K562 (cell line): ENCODE data around the gene FAM120AOS. TPM values are rescaled to one million over a fixed set of nuclear protein-coding genes. Genes with fewer than 3 reads are reported as not detected.
A peak's percentile ranks its signal among the peaks of the same experiment; 100 is the strongest.

Experiments
- ATAC-seq: fragments of 200-7000 bp; cut with Tn5 transposase; 3 replicates; pipeline ENCODE4 v1.9.1; 2020; ENCODE audit warnings: moderate library complexity
- BruUV-seq: library from RNA; stranded (reverse); fragments of 400-500 nt; replicated peaks from 2 replicates; lab custom pipeline; 2021; lab: Mats Ljungman, UMichigan
- CTCF ChIA-PET: fragments of 300-600 bp; formaldehyde crosslinking; extraction: SDS; loops from one replicate; lab custom pipeline; 2021; ENCODE audit warnings: low intra/inter-chr PET ratio; lab: Yijun Ruan, JAX
- POLR2A ChIA-PET: fragments of 300-600, 350-650 bp; sonication (Branson Sonifier 250); formaldehyde crosslinking; extraction: SDS; loops from one replicate; lab custom pipeline; 2021; ENCODE audit warnings: antibody characterized with exemption, inconsistent platforms; lab: Yijun Ruan, JAX
- DNase-seq, 4 experiments: peaks; one replicate each; pipeline versions ENCODE4 v3.0.0 to v3.0.0-alpha.2; 2011 to 2018; ENCODE audit warnings: low spot score in 3 of 4, mixed read lengths in 3 of 4; ENCODE audit errors: extremely low read depth in 1 of 4
- FAIRE-seq: peaks from 2 replicates; lab custom pipeline; 2011; peaks lifted over from hg19 to GRCh38; lab: Jason Lieb, UNC
- H2AFZ ChIP-seq: 2 replicates; pipeline ENCODE4 v1.6.0; 2011; ENCODE audit warnings: low read depth, low read length, control low read depth, inconsistent platforms
- H3K27ac ChIP-seq: fragments of 200-600 bp; 3 replicates; pipeline ENCODE4 v1.8.0; 2011; ENCODE audit warnings: low read depth, mild to moderate bottlenecking, control low read depth, inconsistent platforms, low read length, moderate library complexity, mixed read lengths; ENCODE audit errors: extremely low read depth
- H3K27me3 ChIP-seq, 2 experiments: fragments of 300-600 bp in 1 of 2; 2 replicates in 1 of 2; 3 replicates in 1 of 2; pipeline versions ENCODE4 v1.6.0 to v1.8.0; 2011; ENCODE audit warnings: inconsistent platforms in 2 of 2, low read length in 2 of 2, mild to moderate bottlenecking in 1 of 2, mixed read lengths in 1 of 2, moderate library complexity in 1 of 2; ENCODE audit not compliant: control insufficient read depth in 2 of 2, insufficient read depth in 2 of 2
- H3K36me3 ChIP-seq: fragments of 300-600 bp; 3 replicates; pipeline ENCODE4 v1.8.0; 2011; ENCODE audit warnings: mild to moderate bottlenecking, low read length, inconsistent platforms; ENCODE audit not compliant: control insufficient read depth, insufficient read depth
- H3K4me1 ChIP-seq, 2 experiments: fragments of 200-600 bp in 1 of 2; replicated peaks in 1 of 2; 2 replicates in 1 of 2; 3 replicates in 1 of 2; pipeline versions ENCODE4 v1.5.1 to v1.8.0; 2011; ENCODE audit warnings: inconsistent platforms in 2 of 2, low read length in 2 of 2, mild to moderate bottlenecking in 1 of 2, mixed read lengths in 1 of 2, moderate library complexity in 1 of 2; ENCODE audit not compliant: control insufficient read depth in 2 of 2, insufficient read depth in 2 of 2
- H3K4me2 ChIP-seq: 2 replicates; pipeline ENCODE4 v1.6.1; 2011; ENCODE audit warnings: low read length, control low read depth, inconsistent platforms, mixed read lengths; ENCODE audit not compliant: insufficient read depth
- H3K4me3 ChIP-seq: fragments of 200-600 bp; sonication (generic), shearing (Covaris generic); 2 replicates; pipeline ENCODE4 v1.5.1; 2016; ENCODE audit warnings: control low read depth, inconsistent platforms
- H3K79me2 ChIP-seq: fragments of 200-600 bp; 3 replicates; pipeline ENCODE4 v1.8.0; 2011; ENCODE audit warnings: low read length, inconsistent platforms; ENCODE audit not compliant: control insufficient read depth, insufficient read depth
- H3K9ac ChIP-seq, 2 experiments: 2 replicates each; pipeline versions ENCODE4 v1.6.0 to v1.6.1; 2011; ENCODE audit warnings: low read depth in 2 of 2, low read length in 2 of 2, control low read depth in 1 of 2, inconsistent platforms in 1 of 2, mild to moderate bottlenecking in 1 of 2, mixed read lengths in 1 of 2; ENCODE audit not compliant: insufficient read depth in 1 of 2
- H3K9me1 ChIP-seq: one replicate; pipeline ENCODE4 v1.6.0; 2011; ENCODE audit warnings: inconsistent platforms, mild to moderate bottlenecking, low read length, moderate library complexity; ENCODE audit not compliant: control insufficient read depth, insufficient read depth
- H3K9me3 ChIP-seq: replicated peaks from 2 replicates; pipeline ENCODE4 v1.5.1; 2011; ENCODE audit warnings: low read depth, low read length, inconsistent platforms; ENCODE audit not compliant: control insufficient read depth, insufficient read depth
- H4K20me1 ChIP-seq: replicated peaks from 2 replicates; pipeline ENCODE4 v1.6.1; 2011; ENCODE audit warnings: low read length, inconsistent platforms, mixed read lengths; ENCODE audit not compliant: control insufficient read depth, insufficient read depth
- AFF4 ChIP-seq: sonication (generic); formaldehyde crosslinking; IDR thresholded peaks from 2 replicates; pipeline ENCODE4 v1.8.0; 2023; ENCODE audit warnings: mild to moderate bottlenecking, missing genetic modification reagents
- ARID3A ChIP-seq: IDR thresholded peaks from 2 replicates; pipeline ENCODE4 v1.6.1; 2012; ENCODE audit warnings: low read depth, low read length, improper control_type of control experiment, borderline replicate concordance
- C11orf30 ChIP-seq: fragments of 450-650 bp; IDR thresholded peaks from 2 replicates; pipeline ENCODE4 v1.6.1; 2016; ENCODE audit warnings: low read depth, mild to moderate bottlenecking
- E4F1 ChIP-seq: fragments of 250-450 bp; sonication (Bioruptor Pico); IDR thresholded peaks from 2 replicates; pipeline ENCODE4 v1.5.0; 2021; ENCODE audit warnings: mild to moderate bottlenecking, borderline replicate concordance
- GTF2E2 ChIP-seq: fragments of 200-800 bp; sonication (Bioruptor generic); IDR thresholded peaks from 2 replicates; pipeline ENCODE4 v1.6.1; 2016; ENCODE audit warnings: missing genetic modification characterization, missing compliant biosample characterization
- MAFF ChIP-seq: IDR thresholded peaks from 2 replicates; pipeline ENCODE4 v1.6.1; 2012; ENCODE audit warnings: low read length, improper control_type of control experiment
- MAFK ChIP-seq: IDR thresholded peaks from 2 replicates; pipeline ENCODE4 v1.6.1; 2011; ENCODE audit warnings: low read length, improper control_type of control experiment
- PCBP1 ChIP-seq: fragments of 200-400 bp; formaldehyde crosslinking; IDR thresholded peaks from 2 replicates; pipeline ENCODE4 v1.6.1; 2018; ENCODE audit warnings: mild to moderate bottlenecking, low read depth, low read length; ENCODE audit not compliant: poor library complexity, severe bottlenecking
- POLR3G ChIP-seq: IDR thresholded peaks from 2 replicates; pipeline ENCODE4 v1.6.1; 2011; ENCODE audit not compliant: insufficient read length, insufficient replicate concordance; ENCODE audit errors: extremely low read depth
- PPARD ChIP-seq: fragments of 250-450 bp; sonication (Bioruptor Pico); IDR thresholded peaks from 2 replicates; pipeline ENCODE4 v1.8.0; 2022; ENCODE audit warnings: inconsistent platforms, mild to moderate bottlenecking, moderate library complexity
- ZNF316 ChIP-seq: fragments of 450-650 bp; IDR thresholded peaks from 2 replicates; pipeline ENCODE4 v1.6.1; 2016
- WGBS: fragments of 100-300 bp; shearing (Covaris generic); methylation state at CpG from one replicate; pipeline ENCODE4 v1.1.6; 2016; ENCODE audit warnings: low coverage, mixed read lengths; ENCODE audit not compliant: insufficient coverage; ENCODE audit errors: missing lambda C conversion rate; 5-methylcytosine and 5-hydroxymethylcytosine counted together
- in situ Hi-C: fragments of 300-500 bp; cut with MboI; formaldehyde crosslinking; loops from 4 replicates; pipeline ENCODE4 v1.15.0; 2018; ENCODE audit warnings: inconsistent platforms, mixed read lengths
- intact Hi-C: fragments of 100-400 bp; cut with micrococcal nuclease; formaldehyde crosslinking; loops from 2 replicates; pipeline ENCODE4 v1.14.2; 2022
- polyA plus RNA-seq, 8 experiments: library from polyadenylated mRNA; depleted of rRNA in 4 of 8; stranded (reverse) in 5 of 8; unstranded in 3 of 8; fragments of >200 nt; fragmentation: Nextera tagmentation in 2 of 8; fragmentation: Illumina TruSeq in 1 of 8; extraction: Ambion mirVana in 2 of 8; extraction: Trizol in 1 of 8; gene quantifications; 2 replicates each; pipeline versions ENCODE4 v1.2.1 to v1.2.3, GENCODE V29; 2011 to 2014; ENCODE audit warnings: inconsistent platforms in 1 of 8, missing spikeins in 1 of 8
- total RNA-seq, 7 experiments: library from RNA; depleted of rRNA in 6 of 7; stranded (reverse); fragments of >200 nt in 6 of 7; fragmentation: Illumina TruSeq in 2 of 7; extraction: Trizol in 2 of 7; gene quantifications; 2 replicates each; pipeline versions ENCODE4 v1.2.1 to v1.2.3, GENCODE V29; 2011 to 2021; ENCODE audit warnings: low replicate concordance in 1 of 7

The FAM120AOS gene
- total and polyA plus RNA-seq, 9 of the 15 experiments (the other 6 are each of a cell fraction or from before 2014, with no cell fraction given), result 18.8 to 53.4 (median 41.4) TPM

- TF ChIP-seq PPARD (no peak), POLR3G (no peak)
These were observed 18.0 kb downstream of the FAM120AOS start (continued) for GRCh38 chr9:93435386-93435785.

- no TSS peak for BruUV-seq
- WGBS, result 50% methylated on average over 3 of the region's 3 CpGs
- H3K4me3 ChIP-seq, result no peak overlapping the region
- H4K20me1 ChIP-seq, result no peaks in the 10 kb centered on the region
- no peaks in the 10 kb centered on the region for H3K36me3 ChIP-seq
- no peak overlapping the region for H2AFZ ChIP-seq
- FAIRE-seq (no peak), ATAC-seq (no peak), DNase-seq (no peak)
- no peaks in the 10 kb centered on the region for H3K9me3 ChIP-seq
- POLR2A ChIA-PET, result no interaction called here
- H3K9me1 ChIP-seq, result no peaks in the 10 kb centered on the region
- intact Hi-C loops, result no loop called here
- no peak overlapping the region for H3K9ac ChIP-seq
- H3K4me2 ChIP-seq, result no peak overlapping the region
- TF ChIP-seq MAFF, result peak; percentile 47; the same call in 1 of the 2 replicates
- TF ChIP-seq GTF2E2, result no peak
- TF ChIP-seq ARID3A, result no peak
- peak; percentile 77 for TF ChIP-seq ZNF316
- no peak for TF ChIP-seq AFF4 (CRISPR knock-in tag)
- peak; percentile 48 for TF ChIP-seq MAFK
- TF ChIP-seq C11orf30, result peak; percentile 60
- TF ChIP-seq E4F1, result no peak
- no peak for TF ChIP-seq PCBP1
- CTCF ChIA-PET, result interaction anchor here (0.6 kb wide), 1 partner anchor 485 kb away, joined by 3 read pairs; no protein-coding TSS in a partner anchor
- H3K27ac ChIP-seq, result no peak overlapping the region
- peaks cover 0 to under 1% of the 10 kb centered on the region in 2 experiments; a peak in 1 of 5 replicates for H3K27me3 ChIP-seq
- in situ Hi-C loops, result no loop called here
- H3K4me1 ChIP-seq, result peaks cover 0 to 8% of the 10 kb centered on the region in 2 experiments; a peak in 1 of 5 replicates
- no peaks in the 10 kb centered on the region for H3K79me2 ChIP-seq
These were observed 19.3 kb downstream of the FAM120AOS start for GRCh38 chr9:93434056-93434455.
